Retinal pigment epithelial cell (primary cell): ENCODE measurements around the gene NCK2.

ENCODE experiments used
- DNase-seq: peaks from one replicate; pipeline ENCODE4 v3.0.0-alpha.2; 2010; ENCODE audit warnings: low read depth
- H3K4me3 ChIP-seq: 2 replicates; pipeline ENCODE4 v1.5.1; 2011; ENCODE audit warnings: mild to moderate bottlenecking, low read length, control low read depth, moderate library complexity
- CTCF ChIP-seq: conservative IDR thresholded peaks from 2 replicates; pipeline ENCODE4 v1.5.1; 2011; ENCODE audit warnings: low read depth, low read length, control low read depth, inconsistent platforms

The NCK2 gene

GRCh38 chr2:105875241-105875640 is 130.5 kb downstream of the NCK2 start:
- TF ChIP-seq CTCF, result no peak
- DNase-seq, result no peak
- no peak overlapping the region for H3K4me3 ChIP-seq

- no peak for TF ChIP-seq CTCF
- H3K4me3 ChIP-seq, result no peak overlapping the region
- no peak for DNase-seq
These were observed 131.5 kb downstream of the NCK2 start for GRCh38 chr2:105876191-105876590.

GRCh38 chr2:105877945-105878344 is 133.2 kb downstream of the NCK2 start:
- H3K4me3 ChIP-seq, result no peak overlapping the region
- no peak for TF ChIP-seq CTCF
- DNase-seq, result no peak

GRCh38 chr2:105879106-105879802 is 134.5 kb downstream of the NCK2 start:
- TF ChIP-seq CTCF, result no peak
- no peak overlapping the region for H3K4me3 ChIP-seq
- DNase-seq, result no peak

GRCh38 chr2:105879803-105880300 is 135.1 kb downstream of the NCK2 start:
- TF ChIP-seq CTCF, result no peak
- DNase-seq, result no peak
- no peak overlapping the region for H3K4me3 ChIP-seq

- no peak overlapping the region for H3K4me3 ChIP-seq
- no peak for DNase-seq
- no peak for TF ChIP-seq CTCF
These were observed 135.9 kb downstream of the NCK2 start for GRCh38 chr2:105880637-105881036.
